ENCODE data around the gene KCNK7.

The KCNK7 gene

GRCh38 chr11:65578134-65578533, 17.5 kb downstream of the KCNK7 start:
- no peak for TF ChIP-seq EZH2 (IDR thresholded peaks at IDR 0.05; ENCODE audit: borderline replicate concordance, low read depth, low read length, severe bottlenecking)
- TF ChIP-seq, protein P1, sequence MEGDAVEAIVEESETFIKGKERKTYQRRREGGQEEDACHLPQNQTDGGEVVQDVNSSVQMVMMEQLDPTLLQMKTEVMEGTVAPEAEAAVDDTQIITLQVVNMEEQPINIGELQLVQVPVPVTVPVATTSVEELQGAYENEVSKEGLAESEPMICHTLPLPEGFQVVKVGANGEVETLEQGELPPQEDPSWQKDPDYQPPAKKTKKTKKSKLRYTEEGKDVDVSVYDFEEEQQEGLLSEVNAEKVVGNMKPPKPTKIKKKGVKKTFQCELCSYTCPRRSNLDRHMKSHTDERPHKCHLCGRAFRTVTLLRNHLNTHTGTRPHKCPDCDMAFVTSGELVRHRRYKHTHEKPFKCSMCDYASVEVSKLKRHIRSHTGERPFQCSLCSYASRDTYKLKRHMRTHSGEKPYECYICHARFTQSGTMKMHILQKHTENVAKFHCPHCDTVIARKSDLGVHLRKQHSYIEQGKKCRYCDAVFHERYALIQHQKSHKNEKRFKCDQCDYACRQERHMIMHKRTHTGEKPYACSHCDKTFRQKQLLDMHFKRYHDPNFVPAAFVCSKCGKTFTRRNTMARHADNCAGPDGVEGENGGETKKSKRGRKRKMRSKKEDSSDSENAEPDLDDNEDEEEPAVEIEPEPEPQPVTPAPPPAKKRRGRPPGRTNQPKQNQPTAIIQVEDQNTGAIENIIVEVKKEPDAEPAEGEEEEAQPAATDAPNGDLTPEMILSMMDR (IDR thresholded peaks at IDR 0.05; ENCODE audit: borderline replicate concordance, extremely low read depth, low read length, poor library complexity, severe bottlenecking) = no peak
- Histone ChIP-seq H2AFZ (ENCODE audit: low read depth, low read length) (no peak overlapping the region), H3K9me3 (ENCODE audit: insufficient read depth, low read length, severe bottlenecking) (no peaks in the 10 kb centered on the region), H3K4me3 (ENCODE audit: low read depth in 1 of 2, low read length in 2 of 2) (no peak overlapping the region), H3K4me1 (ENCODE audit: insufficient read depth, low read length) (peaks cover 46% of the 10 kb centered on the region), H4K20me1 (ENCODE audit: insufficient read depth, low read length) (peaks cover 23% of the 10 kb centered on the region), H3K9ac (ENCODE audit: low read depth, low read length) (peak overlapping the region; percentile 13; the same call in 1 of the 2 replicates), H3K27ac (ENCODE audit: low read length) (peak overlapping the region; percentile 75; the same call in 1 of the 2 replicates), H3K27me3 (ENCODE audit: insufficient read depth, low read length, poor library complexity) (no peaks in the 10 kb centered on the region), H3K79me2 (ENCODE audit: insufficient read depth, low read length) (peaks cover 25% of the 10 kb centered on the region), H3K4me2 (ENCODE audit: insufficient read depth, low read length) (0 out of 2 replicates have a peak overlapping the region, but pooled peaks have one; percentile 99), H3K36me3 (ENCODE audit: insufficient read depth, low read length) (peaks cover 46% of the 10 kb centered on the region)
- ATAC-seq (ENCODE audit: insufficient read depth, low read depth) (no peak), DNase-seq (no peak)

DNA sequence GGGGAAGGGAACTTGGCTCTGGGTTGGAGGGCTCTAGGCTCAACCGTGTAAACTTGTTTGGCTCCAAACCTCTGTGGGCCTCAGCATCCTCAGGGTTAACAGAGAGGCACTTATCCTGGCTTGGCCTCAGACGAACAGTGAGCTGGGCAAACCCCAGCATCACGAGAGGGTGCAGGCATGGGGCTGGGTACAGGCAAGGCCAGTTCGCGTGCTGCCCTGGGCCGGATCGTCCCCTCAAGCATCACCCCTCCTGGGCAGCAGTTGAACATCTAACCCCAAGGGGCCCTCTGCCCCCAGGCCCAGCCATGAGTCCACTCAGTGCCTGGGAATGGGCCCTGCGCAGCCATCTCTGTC, 17.9 kb downstream of the KCNK7 start:
- Histone ChIP-seq H3K9ac (ENCODE audit: low read depth, low read length) (peak overlapping the region; percentile 92; the same call in 1 of the 2 replicates), H3K27me3 (ENCODE audit: insufficient read depth, low read length, poor library complexity) (no peaks in the 10 kb centered on the region), H3K36me3 (ENCODE audit: insufficient read depth, low read length) (peaks cover 46% of the 10 kb centered on the region), H3K4me2 (ENCODE audit: insufficient read depth, low read length) (peak overlapping the region; percentile 99), H4K20me1 (ENCODE audit: insufficient read depth, low read length) (peaks cover 27% of the 10 kb centered on the region), H3K4me3 (ENCODE audit: low read depth in 1 of 2, low read length in 2 of 2) (no peak overlapping the region), H2AFZ (ENCODE audit: low read depth, low read length) (no peak overlapping the region), H3K9me3 (ENCODE audit: insufficient read depth, low read length, severe bottlenecking) (no peaks in the 10 kb centered on the region), H3K27ac (ENCODE audit: low read length) (peak overlapping the region; percentile 75; the same call in 1 of the 2 replicates), H3K4me1 (ENCODE audit: insufficient read depth, low read length) (peaks cover 50% of the 10 kb centered on the region), H3K79me2 (ENCODE audit: insufficient read depth, low read length) (peaks cover 29% of the 10 kb centered on the region)
- no peak for TF ChIP-seq EZH2 (IDR thresholded peaks at IDR 0.05; ENCODE audit: borderline replicate concordance, low read depth, low read length, severe bottlenecking)
- TF ChIP-seq, protein P1 (IDR thresholded peaks at IDR 0.05; ENCODE audit: borderline replicate concordance, extremely low read depth, low read length, poor library complexity, severe bottlenecking) = no peak
- DNase-seq (no peak), ATAC-seq (ENCODE audit: insufficient read depth, low read depth) (no peak)

- Histone ChIP-seq H3K36me3 (ENCODE audit: insufficient read depth, low read length) (peaks cover 46% of the 10 kb centered on the region), H3K27ac (ENCODE audit: low read length) (peak overlapping the region; percentile 75), H3K9ac (ENCODE audit: low read depth, low read length) (peak overlapping the region; percentile 92), H3K9me3 (ENCODE audit: insufficient read depth, low read length, severe bottlenecking) (no peaks in the 10 kb centered on the region), H3K27me3 (ENCODE audit: insufficient read depth, low read length, poor library complexity) (no peaks in the 10 kb centered on the region), H3K4me1 (ENCODE audit: insufficient read depth, low read length) (peaks cover 52% of the 10 kb centered on the region), H2AFZ (ENCODE audit: low read depth, low read length) (no peak overlapping the region), H4K20me1 (ENCODE audit: insufficient read depth, low read length) (peaks cover 27% of the 10 kb centered on the region), H3K4me2 (ENCODE audit: insufficient read depth, low read length) (peak overlapping the region; percentile 99), H3K4me3 (ENCODE audit: low read depth in 1 of 2, low read length in 2 of 2) (peak overlapping the region; percentile 57 to 77; a peak in 3 of 4 replicates), H3K79me2 (ENCODE audit: insufficient read depth, low read length) (peaks cover 33% of the 10 kb centered on the region)
- no peak for DNase-seq
- ATAC-seq (ENCODE audit: insufficient read depth, low read depth) = no peak
- TF ChIP-seq, protein P1 (IDR thresholded peaks at IDR 0.05; ENCODE audit: borderline replicate concordance, extremely low read depth, low read length, poor library complexity, severe bottlenecking) = no peak
- TF ChIP-seq EZH2 (IDR thresholded peaks at IDR 0.05; ENCODE audit: borderline replicate concordance, low read depth, low read length, severe bottlenecking) = no peak
These were observed 18.5 kb downstream of the KCNK7 start for GRCh38 chr11:65576867-65577755.
